MCF 10A (cell line): Measurements from ENCODE around the gene FAM3A. TPM values are rescaled to one million over a fixed set of nuclear protein-coding genes. Genes with fewer than 3 reads are reported as not detected.

Experiments used
- BruUV-seq: library from RNA; stranded (reverse); fragments of 400-500 nt; replicated peaks from 2 replicates; lab custom pipeline; 2021; lab: Mats Ljungman, UMichigan
- CTCF ChIA-PET: fragments of 300-600 bp; sonication (Branson Sonifier 250); formaldehyde crosslinking; extraction: SDS; loops from one replicate; lab custom pipeline; 2021; ENCODE audit warnings: antibody characterized with exemption, inconsistent platforms; lab: Yijun Ruan, JAX
- POLR2A ChIA-PET: fragments of 300-600, 350-650 bp; sonication (Branson Sonifier 250); formaldehyde crosslinking; extraction: SDS; loops from one replicate; lab custom pipeline; 2020; ENCODE audit warnings: antibody characterized with exemption, inconsistent platforms; lab: Yijun Ruan, JAX
- DNase-seq: peaks from one replicate; pipeline ENCODE4 v3.0.0-alpha.2; 2018; ENCODE audit not compliant: unreplicated experiment
- H3K27ac Mint-ChIP-seq: one replicate; pipeline ENCODE4 v1.8.0; 2022; ENCODE audit warnings: mild to moderate bottlenecking, low read depth, mixed read lengths; ENCODE audit not compliant: unreplicated experiment
- H3K27me3 Mint-ChIP-seq: one replicate; pipeline ENCODE4 v1.8.0; 2022; ENCODE audit warnings: mixed read lengths; ENCODE audit not compliant: insufficient read depth, unreplicated experiment
- H3K36me3 Mint-ChIP-seq: one replicate; pipeline ENCODE4 v1.8.0; 2022; ENCODE audit warnings: mild to moderate bottlenecking, moderate library complexity, mixed read lengths; ENCODE audit not compliant: insufficient read depth, unreplicated experiment
- H3K4me1 Mint-ChIP-seq: one replicate; pipeline ENCODE4 v1.8.0; 2022; ENCODE audit warnings: mixed read lengths; ENCODE audit not compliant: insufficient read depth, unreplicated experiment
- H3K4me3 Mint-ChIP-seq: one replicate; pipeline ENCODE4 v1.8.0; 2022; ENCODE audit warnings: mild to moderate bottlenecking, moderate library complexity, mixed read lengths; ENCODE audit not compliant: unreplicated experiment
- H3K9me3 Mint-ChIP-seq: one replicate; pipeline ENCODE4 v1.8.0; 2022; ENCODE audit warnings: mixed read lengths; ENCODE audit not compliant: unreplicated experiment
- intact Hi-C: fragments of 100-400 bp; cut with micrococcal nuclease; formaldehyde crosslinking; loops from 2 replicates; pipeline ENCODE4 v1.14.1; 2022
- total RNA-seq: library from RNA; stranded (reverse); gene quantifications from 2 replicates; pipeline ENCODE4 v1.2.3, GENCODE V29; 2022
- TF ChIP-seq, protein P1 (sequence below): fragments of 200-600 bp; IDR thresholded peaks from one replicate; pipeline ENCODE4 v1.8.0; 2022; ENCODE audit warnings: antibody characterized with exemption, mild to moderate bottlenecking; ENCODE audit not compliant: unreplicated experiment

Gene FAM3A
- total RNA-seq, 1 experiment from 2014 or later = 40.9 TPM

DNA sequence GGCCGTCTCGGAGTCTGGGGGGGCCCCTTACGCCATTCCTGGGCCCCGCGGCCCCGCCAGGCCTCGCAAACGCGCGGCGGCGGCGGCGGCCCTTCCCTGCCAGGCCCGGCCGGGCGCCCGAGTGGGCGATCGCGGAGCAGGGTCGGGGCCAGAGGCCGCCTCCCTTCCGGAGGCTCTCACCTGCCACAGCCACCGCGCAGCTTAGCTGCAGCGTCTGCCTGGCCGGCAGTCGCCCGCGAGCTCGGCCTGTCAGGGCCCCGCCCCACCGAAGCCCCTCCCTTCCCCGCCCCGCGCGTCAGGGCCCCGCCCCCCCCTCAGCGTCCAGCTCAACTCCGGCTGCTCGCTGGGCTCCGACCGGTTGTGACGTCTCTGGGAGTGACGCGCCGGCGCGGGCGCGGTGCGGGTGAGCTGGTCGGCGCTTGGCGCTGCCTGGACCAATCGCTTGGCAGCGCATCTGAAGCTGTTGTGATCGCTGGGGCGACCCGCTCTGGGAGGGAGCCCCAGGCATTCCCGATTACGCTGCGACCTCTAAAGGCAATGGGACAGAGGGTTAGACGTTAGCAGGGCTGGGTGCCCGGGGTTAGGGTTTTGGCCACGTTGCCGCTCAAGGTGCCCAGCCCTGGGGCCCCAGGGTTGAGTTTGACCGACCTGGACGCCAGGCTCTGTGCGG lies 25.5 kb downstream of the FAM3A start, which contains the start of gene SLC10A3:
Gene SLC10A3, minus strand, starts transcription at position 216 of the 670 bp plus-strand sequence. CDS start 1,689 bp downstream, outside the sequence.
- Mint-ChIP-seq H3K27me3 (peaks cover 11% of the 10 kb centered on the region), H3K9me3 (no peaks in the 10 kb centered on the region), H3K36me3 (peaks cover 10% of the 10 kb centered on the region), H3K4me1 (no peaks in the 10 kb centered on the region), H3K27ac (peak within 1 kb of the TSS; percentile 83), H3K4me3 (peak within 1 kb of the TSS; percentile 76)
- ChIA-PET CTCF (interaction anchor here (0.7 to 1.9 kb wide), 3 partner anchors 36 to 117 kb away, joined by 4 to 9 read pairs (median 5); no protein-coding TSS in a partner anchor), POLR2A (interaction anchor here (0.6 to 3.2 kb wide), 19 partner anchors 9 to 566 kb away, joined by 3 to 48 read pairs (median 6); partner anchors contain the start of genes ATP6AP1, FAM3A, LAGE3 and PLXNA3)
- BruUV-seq = no TSS peak
- intact Hi-C loops = no loop called here
- peak; percentile 85 for DNase-seq
- TF ChIP-seq, protein P1, sequence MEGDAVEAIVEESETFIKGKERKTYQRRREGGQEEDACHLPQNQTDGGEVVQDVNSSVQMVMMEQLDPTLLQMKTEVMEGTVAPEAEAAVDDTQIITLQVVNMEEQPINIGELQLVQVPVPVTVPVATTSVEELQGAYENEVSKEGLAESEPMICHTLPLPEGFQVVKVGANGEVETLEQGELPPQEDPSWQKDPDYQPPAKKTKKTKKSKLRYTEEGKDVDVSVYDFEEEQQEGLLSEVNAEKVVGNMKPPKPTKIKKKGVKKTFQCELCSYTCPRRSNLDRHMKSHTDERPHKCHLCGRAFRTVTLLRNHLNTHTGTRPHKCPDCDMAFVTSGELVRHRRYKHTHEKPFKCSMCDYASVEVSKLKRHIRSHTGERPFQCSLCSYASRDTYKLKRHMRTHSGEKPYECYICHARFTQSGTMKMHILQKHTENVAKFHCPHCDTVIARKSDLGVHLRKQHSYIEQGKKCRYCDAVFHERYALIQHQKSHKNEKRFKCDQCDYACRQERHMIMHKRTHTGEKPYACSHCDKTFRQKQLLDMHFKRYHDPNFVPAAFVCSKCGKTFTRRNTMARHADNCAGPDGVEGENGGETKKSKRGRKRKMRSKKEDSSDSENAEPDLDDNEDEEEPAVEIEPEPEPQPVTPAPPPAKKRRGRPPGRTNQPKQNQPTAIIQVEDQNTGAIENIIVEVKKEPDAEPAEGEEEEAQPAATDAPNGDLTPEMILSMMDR = no peak

DNA sequence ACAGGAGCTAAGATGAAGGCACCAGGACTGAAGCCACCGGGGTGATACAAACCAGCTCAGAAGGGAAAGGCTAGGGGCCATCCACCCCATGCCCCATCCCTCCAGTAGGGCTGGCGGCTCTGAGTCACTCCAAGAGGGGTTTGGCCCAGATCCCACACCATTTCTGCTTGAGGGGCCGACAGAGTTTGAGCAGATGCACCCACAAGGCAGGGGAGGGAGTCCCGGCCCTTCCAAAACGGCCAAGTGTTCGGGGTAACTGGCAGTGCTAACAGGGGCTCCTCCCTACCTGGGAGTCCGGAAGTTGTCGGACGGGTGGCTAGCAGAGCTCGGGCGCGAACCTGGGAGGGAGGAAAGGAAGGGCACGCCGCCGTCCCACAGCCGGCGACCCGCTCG lies 26.0 kb downstream of the FAM3A start:
- CTCF ChIA-PET = interaction anchor here (0.7 to 1.9 kb wide), 3 partner anchors 37 to 117 kb away, joined by 3 to 9 read pairs (median 5); no protein-coding TSS in a partner anchor
- BruUV-seq = no TSS peak
- POLR2A ChIA-PET = interaction anchor here (0.6 to 3.2 kb wide), 21 partner anchors 10 to 567 kb away, joined by 3 to 48 read pairs (median 6); partner anchors contain the start of genes ATP6AP1, FAM3A, LAGE3 and PLXNA3
- Mint-ChIP-seq H3K27ac (peak overlapping the region; percentile 83), H3K4me3 (peak overlapping the region; percentile 76), H3K9me3 (no peaks in the 10 kb centered on the region), H3K4me1 (no peaks in the 10 kb centered on the region), H3K36me3 (peaks cover 10% of the 10 kb centered on the region), H3K27me3 (peaks cover 10% of the 10 kb centered on the region)
- TF ChIP-seq, protein P1 = no peak
- intact Hi-C loops = no loop called here
- DNase-seq = peak; percentile 47

DNA sequence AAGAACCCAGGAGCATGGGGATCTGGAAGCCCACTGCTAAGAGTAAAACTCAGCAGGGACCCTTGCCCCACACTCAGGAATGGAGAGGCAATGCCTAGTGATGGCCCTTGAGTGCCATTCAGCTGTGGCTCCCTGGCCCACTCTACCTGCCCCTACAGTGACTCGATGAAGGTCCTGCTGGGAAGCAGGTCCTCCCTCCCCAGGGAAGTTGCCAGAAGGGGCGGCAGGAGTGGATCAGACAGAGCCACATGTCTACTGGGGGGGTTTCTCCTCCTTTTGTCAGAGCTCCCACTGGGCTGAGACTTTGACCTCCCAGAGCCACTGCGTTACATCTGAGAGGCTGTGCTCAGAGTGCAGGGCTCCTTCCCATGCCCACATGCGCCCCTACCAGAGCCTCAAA lies 26.9 kb downstream of the FAM3A start:
- no peak for DNase-seq
- BruUV-seq = no TSS peak
- POLR2A ChIA-PET = interaction anchor here (0.6 to 3.2 kb wide), 12 partner anchors 10 to 476 kb away, joined by 3 to 48 read pairs (median 8); partner anchors contain the start of genes ATP6AP1, FAM3A, PLXNA3 and RPL10
- CTCF ChIA-PET = interaction anchor here (0.5 to 1.9 kb wide), 4 partner anchors 26 to 116 kb away, joined by 3 to 9 read pairs (median 3); no protein-coding TSS in a partner anchor
- H3K27me3 Mint-ChIP-seq = peaks cover 1% of the 10 kb centered on the region
- H3K27ac Mint-ChIP-seq = peak overlapping the region; percentile 83
- no peaks in the 10 kb centered on the region for H3K9me3 Mint-ChIP-seq
- TF ChIP-seq, protein P1 = no peak
- intact Hi-C loops = no loop called here
- peak overlapping the region; percentile 76 for H3K4me3 Mint-ChIP-seq
- H3K36me3 Mint-ChIP-seq = peaks cover 17% of the 10 kb centered on the region
- no peaks in the 10 kb centered on the region for H3K4me1 Mint-ChIP-seq
